HepG2 (cell line): Measurements from ENCODE around the gene CBX5. TPM values are rescaled to one million over a fixed set of nuclear protein-coding genes. Genes with fewer than 3 reads are reported as not detected.

Source experiments
- DMAP1 ChIP-seq: IDR thresholded peaks from 2 replicates; pipeline ENCODE4 v1.6.1; 2016
- EEA1 ChIP-seq: sonication (generic); formaldehyde crosslinking; IDR thresholded peaks from 2 replicates; pipeline ENCODE4 v1.5.1; 2020; ENCODE audit warnings: mild to moderate bottlenecking, missing genetic modification reagents, borderline replicate concordance
- FOSL1 ChIP-seq: sonication (generic); formaldehyde crosslinking; IDR thresholded peaks from 2 replicates; pipeline ENCODE4 v1.9.0; 2021; ENCODE audit warnings: missing genetic modification reagents, borderline replicate concordance
- FOXP1 ChIP-seq, 2 experiments: fragments of 450-650 bp in 1 of 2; IDR thresholded peaks; 2 replicates each; pipeline ENCODE4 v1.6.1; 2017 to 2018; ENCODE audit warnings: antibody characterized with exemption in 1 of 2
- GLI4 ChIP-seq: sonication (generic); formaldehyde crosslinking; IDR thresholded peaks from 2 replicates; pipeline ENCODE4 v1.5.1; 2020; ENCODE audit warnings: missing genetic modification reagents, mild to moderate bottlenecking, moderate library complexity, borderline replicate concordance
- JUND ChIP-seq: sonication (generic); formaldehyde crosslinking; IDR thresholded peaks from 2 replicates; pipeline ENCODE4 v1.8.0; 2022; ENCODE audit warnings: mild to moderate bottlenecking, missing genetic modification reagents
- MIER3 ChIP-seq: IDR thresholded peaks from 2 replicates; pipeline ENCODE4 v1.6.1; 2016; ENCODE audit warnings: missing compliant biosample characterization, borderline replicate concordance
- MLLT10 ChIP-seq: sonication (generic); formaldehyde crosslinking; IDR thresholded peaks from 2 replicates; pipeline ENCODE4 v1.4.0; 2020; ENCODE audit warnings: missing genetic modification reagents
- PAF1 ChIP-seq: IDR thresholded peaks from 2 replicates; pipeline ENCODE4 v1.6.1; 2016; ENCODE audit warnings: missing genetic modification reagents, missing compliant biosample characterization
- RARG ChIP-seq: sonication (generic); formaldehyde crosslinking; IDR thresholded peaks from 2 replicates; pipeline ENCODE4 v1.4.0; 2020; ENCODE audit warnings: low read depth, mild to moderate bottlenecking, missing genetic modification reagents
- RBM39 ChIP-seq: fragments of 200-400 bp; formaldehyde crosslinking; IDR thresholded peaks from one replicate; pipeline ENCODE4 v1.6.1; 2018; ENCODE audit warnings: antibody characterized with exemption, mild to moderate bottlenecking, low read depth, low read length; ENCODE audit not compliant: poor library complexity, severe bottlenecking
- SATB2 ChIP-seq: sonication (generic); formaldehyde crosslinking; IDR thresholded peaks from 2 replicates; pipeline ENCODE4 v1.5.0; 2020; ENCODE audit warnings: missing genetic modification reagents
- TBL1XR1 ChIP-seq: fragments of 150-350 bp; IDR thresholded peaks from 2 replicates; pipeline ENCODE4 v1.6.1; 2014; ENCODE audit warnings: borderline replicate concordance, low read length; ENCODE audit not compliant: partially characterized antibody
- TRIM24 ChIP-seq: sonication (generic); formaldehyde crosslinking; IDR thresholded peaks from 2 replicates; pipeline ENCODE4 v1.8.0; 2022; ENCODE audit warnings: mild to moderate bottlenecking, missing genetic modification reagents
- TSC22D2 ChIP-seq: sonication (generic); formaldehyde crosslinking; IDR thresholded peaks from 2 replicates; pipeline ENCODE4 v1.5.1; 2020; ENCODE audit warnings: missing genetic modification reagents, mild to moderate bottlenecking, borderline replicate concordance
- ZBTB1 ChIP-seq: sonication (generic); formaldehyde crosslinking; IDR thresholded peaks from 2 replicates; pipeline ENCODE4 v1.4.0; 2020; ENCODE audit warnings: missing genetic modification reagents, borderline replicate concordance
- ZBTB20 ChIP-seq: sonication (generic); formaldehyde crosslinking; IDR thresholded peaks from 2 replicates; pipeline ENCODE4 v1.8.1; 2023; ENCODE audit warnings: missing genetic modification reagents, low read depth, mild to moderate bottlenecking, borderline replicate concordance
- ZBTB42 ChIP-seq: sonication (generic); formaldehyde crosslinking; IDR thresholded peaks from 2 replicates; pipeline ENCODE4 v1.5.0; 2020; ENCODE audit warnings: mild to moderate bottlenecking, missing genetic modification reagents
- ZKSCAN1 ChIP-seq: fragments of 150-350 bp; IDR thresholded peaks from 2 replicates; pipeline ENCODE4 v1.6.1; 2014; ENCODE audit warnings: low read length
- ZNF720 ChIP-seq: sonication (generic); formaldehyde crosslinking; IDR thresholded peaks from 2 replicates; pipeline ENCODE4 v1.4.0; 2020; ENCODE audit warnings: missing genetic modification reagents
- ZNF775 ChIP-seq: sonication (generic); formaldehyde crosslinking; IDR thresholded peaks from 2 replicates; pipeline ENCODE4 v1.4.0; 2020; ENCODE audit warnings: missing genetic modification reagents, mild to moderate bottlenecking, moderate library complexity, borderline replicate concordance
- polyA plus RNA-seq, 8 experiments: library from polyadenylated mRNA; depleted of rRNA in 3 of 8; stranded (reverse) in 7 of 8; unstranded in 1 of 8; fragments of >200 nt; fragmentation: Illumina TruSeq in 4 of 8; extraction: Trizol in 4 of 8; gene quantifications; 2 replicates each; pipeline versions ENCODE4 v1.2.1 to v1.2.3, GENCODE V29; 2011 to 2016; ENCODE audit warnings: low read depth in 4 of 8, missing spikeins in 1 of 8, mixed read lengths in 1 of 8; ENCODE audit not compliant: insufficient read depth in 1 of 8
- total RNA-seq, 5 experiments: library from RNA; depleted of rRNA; stranded (reverse); fragments of >200 nt; fragmentation: Illumina TruSeq; extraction: Trizol; gene quantifications; 2 replicates each; pipeline ENCODE4 v1.2.3, GENCODE V29; 2016; ENCODE audit warnings: low read depth in 1 of 5
- TF ChIP-seq, protein P1 (sequence below): sonication (generic); formaldehyde crosslinking; IDR thresholded peaks from 2 replicates; pipeline ENCODE4 v1.4.0; 2020; ENCODE audit warnings: mild to moderate bottlenecking, low read depth, missing genetic modification reagents
- TF ChIP-seq, protein P2 (sequence below), 2 experiments: sonication (generic) in 1 of 2; formaldehyde crosslinking in 1 of 2; IDR thresholded peaks; 2 replicates each; pipeline versions ENCODE4 v1.5.1 to v1.6.1; 2011 to 2020; ENCODE audit warnings: borderline replicate concordance in 1 of 2, low read depth in 1 of 2, low read length in 1 of 2, mild to moderate bottlenecking in 1 of 2, missing genetic modification reagents in 1 of 2, moderate library complexity in 1 of 2
- TF ChIP-seq, protein P3 (sequence below): sonication (generic); formaldehyde crosslinking; IDR thresholded peaks from 2 replicates; pipeline ENCODE4 v1.4.0; 2020; ENCODE audit warnings: missing genetic modification reagents

The CBX5 gene
- total and polyA plus RNA-seq, 2 of the 13 experiments (the other 11 are each of a cell fraction or from before 2014, with no cell fraction given) = 16.0 to 22.2 TPM

DNA sequence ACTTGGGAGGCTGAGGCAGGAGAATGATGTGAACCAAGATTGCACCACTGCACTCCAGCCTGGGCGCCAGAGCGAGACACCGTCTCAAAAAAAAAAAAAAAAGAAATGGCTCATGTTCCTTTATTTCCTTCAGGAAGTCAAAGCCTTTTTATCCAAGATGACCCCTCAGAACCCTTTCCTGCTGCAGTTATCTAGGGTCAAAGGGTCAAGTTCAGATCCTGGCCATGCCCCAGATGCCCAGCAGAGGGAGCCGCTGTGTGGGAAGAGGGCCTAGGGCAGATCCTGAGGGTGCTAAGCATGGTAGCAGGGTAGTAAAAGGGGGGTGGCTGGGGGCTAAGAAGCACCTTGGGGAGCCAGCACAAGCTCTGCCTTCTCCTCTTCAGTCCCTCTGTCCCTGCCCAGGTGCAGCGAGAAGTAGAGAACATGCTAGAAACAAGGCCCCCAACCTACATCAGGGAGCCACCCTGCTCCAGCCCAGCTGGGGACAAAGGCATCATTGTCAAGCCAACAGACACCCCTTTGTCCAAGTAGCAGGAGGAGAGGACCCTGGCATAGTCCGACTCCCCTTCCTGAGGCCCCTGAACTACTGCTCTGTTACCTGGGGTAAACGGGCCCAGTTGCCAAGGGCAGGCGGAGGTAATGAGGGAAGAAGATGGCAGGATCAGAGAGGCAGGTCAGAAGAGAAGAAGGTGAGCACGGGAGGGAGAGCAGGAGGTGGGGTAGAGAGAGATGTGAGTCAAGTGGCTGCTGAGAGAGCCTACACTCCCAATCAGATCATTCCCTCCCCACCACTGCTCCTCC, 14.4 kb upstream of the CBX5 start (continued):
- TF ChIP-seq TRIM24 (CRISPR knock-in tag) = no peak
- TF ChIP-seq TSC22D2 (CRISPR knock-in tag) = 0 out of 2 replicates have a peak, but pooled peaks have one; percentile 24
- TF ChIP-seq ZNF720 (CRISPR knock-in tag) = no peak
- TF ChIP-seq MLLT10 (CRISPR knock-in tag) = no peak
- TF ChIP-seq, protein P1, sequence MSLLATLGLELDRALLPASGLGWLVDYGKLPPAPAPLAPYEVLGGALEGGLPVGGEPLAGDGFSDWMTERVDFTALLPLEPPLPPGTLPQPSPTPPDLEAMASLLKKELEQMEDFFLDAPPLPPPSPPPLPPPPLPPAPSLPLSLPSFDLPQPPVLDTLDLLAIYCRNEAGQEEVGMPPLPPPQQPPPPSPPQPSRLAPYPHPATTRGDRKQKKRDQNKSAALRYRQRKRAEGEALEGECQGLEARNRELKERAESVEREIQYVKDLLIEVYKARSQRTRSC = no peak
- TF ChIP-seq, protein P2, sequence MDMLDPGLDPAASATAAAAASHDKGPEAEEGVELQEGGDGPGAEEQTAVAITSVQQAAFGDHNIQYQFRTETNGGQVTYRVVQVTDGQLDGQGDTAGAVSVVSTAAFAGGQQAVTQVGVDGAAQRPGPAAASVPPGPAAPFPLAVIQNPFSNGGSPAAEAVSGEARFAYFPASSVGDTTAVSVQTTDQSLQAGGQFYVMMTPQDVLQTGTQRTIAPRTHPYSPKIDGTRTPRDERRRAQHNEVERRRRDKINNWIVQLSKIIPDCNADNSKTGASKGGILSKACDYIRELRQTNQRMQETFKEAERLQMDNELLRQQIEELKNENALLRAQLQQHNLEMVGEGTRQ (IDR thresholded peaks at IDR 0.05; ENCODE audit: low read depth, low read length) = no peak
- TF ChIP-seq, protein P2 (CRISPR knock-in tag; IDR thresholded peaks at IDR 0.05; ENCODE audit: borderline replicate concordance) = no peak
- TF ChIP-seq FOSL1 (CRISPR knock-in tag) = no peak
- TF ChIP-seq EEA1 (CRISPR knock-in tag) = no peak
- TF ChIP-seq MIER3 = no peak; the same call in 1 of the 2 replicates
- TF ChIP-seq GLI4 (CRISPR knock-in tag) = peak; percentile 77; the same call in 1 of the 2 replicates
- TF ChIP-seq, protein P3, sequence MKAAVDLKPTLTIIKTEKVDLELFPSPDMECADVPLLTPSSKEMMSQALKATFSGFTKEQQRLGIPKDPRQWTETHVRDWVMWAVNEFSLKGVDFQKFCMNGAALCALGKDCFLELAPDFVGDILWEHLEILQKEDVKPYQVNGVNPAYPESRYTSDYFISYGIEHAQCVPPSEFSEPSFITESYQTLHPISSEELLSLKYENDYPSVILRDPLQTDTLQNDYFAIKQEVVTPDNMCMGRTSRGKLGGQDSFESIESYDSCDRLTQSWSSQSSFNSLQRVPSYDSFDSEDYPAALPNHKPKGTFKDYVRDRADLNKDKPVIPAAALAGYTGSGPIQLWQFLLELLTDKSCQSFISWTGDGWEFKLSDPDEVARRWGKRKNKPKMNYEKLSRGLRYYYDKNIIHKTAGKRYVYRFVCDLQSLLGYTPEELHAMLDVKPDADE (CRISPR knock-in tag) = no peak
- TF ChIP-seq RBM39 = no peak
- no peak for TF ChIP-seq ZBTB20 (CRISPR knock-in tag)
- no peak for TF ChIP-seq JUND (CRISPR knock-in tag)
- no peak for TF ChIP-seq ZBTB42 (CRISPR knock-in tag)
- TF ChIP-seq RARG = no peak
- TF ChIP-seq ZNF775 = no peak
- no peak for TF ChIP-seq FOXP1 (IDR thresholded peaks at IDR 0.05)
- no peak for TF ChIP-seq FOXP1 (CRISPR knock-in tag; IDR thresholded peaks at IDR 0.05)
- no peak for TF ChIP-seq PAF1 (CRISPR knock-in tag)
- TF ChIP-seq SATB2 (CRISPR knock-in tag) = no peak
- TF ChIP-seq TBL1XR1 = peak; percentile 80
- TF ChIP-seq ZKSCAN1 = no peak
- TF ChIP-seq DMAP1 (CRISPR knock-in tag) = peak; percentile 13; the same call in 1 of the 2 replicates
- TF ChIP-seq ZBTB1 = no peak
